Esophagus muscularis mucosa (tissue), 3 donors: ENCODE measurements around the gene HDGFL3.

Experiments
- POLR2A ChIP-seq: fragments of 450-650 bp; IDR thresholded peaks from one replicate; pipeline ENCODE4 v1.6.1; 2017; ENCODE audit warnings: antibody characterized with exemption, moderate library complexity, mild to moderate bottlenecking, low read depth
- POLR2AphosphoS5 ChIP-seq, 2 donors: sonication (generic); formaldehyde crosslinking; IDR thresholded peaks; one replicate each; pipeline ENCODE4 v1.6.1; 2017; ENCODE audit warnings: antibody characterized with exemption in 2 of 2
- TF ChIP-seq, protein P1 (sequence below), 3 experiments: fragments of 200-600 bp in 2 of 3; fragments of 450-650 bp in 1 of 3; sonication (generic) in 2 of 3; IDR thresholded peaks; one replicate each; pipeline ENCODE4 v1.5.1; 2017 to 2019; ENCODE audit warnings: antibody characterized with exemption in 3 of 3, mild to moderate bottlenecking in 2 of 3, moderate library complexity in 1 of 3

DNA sequence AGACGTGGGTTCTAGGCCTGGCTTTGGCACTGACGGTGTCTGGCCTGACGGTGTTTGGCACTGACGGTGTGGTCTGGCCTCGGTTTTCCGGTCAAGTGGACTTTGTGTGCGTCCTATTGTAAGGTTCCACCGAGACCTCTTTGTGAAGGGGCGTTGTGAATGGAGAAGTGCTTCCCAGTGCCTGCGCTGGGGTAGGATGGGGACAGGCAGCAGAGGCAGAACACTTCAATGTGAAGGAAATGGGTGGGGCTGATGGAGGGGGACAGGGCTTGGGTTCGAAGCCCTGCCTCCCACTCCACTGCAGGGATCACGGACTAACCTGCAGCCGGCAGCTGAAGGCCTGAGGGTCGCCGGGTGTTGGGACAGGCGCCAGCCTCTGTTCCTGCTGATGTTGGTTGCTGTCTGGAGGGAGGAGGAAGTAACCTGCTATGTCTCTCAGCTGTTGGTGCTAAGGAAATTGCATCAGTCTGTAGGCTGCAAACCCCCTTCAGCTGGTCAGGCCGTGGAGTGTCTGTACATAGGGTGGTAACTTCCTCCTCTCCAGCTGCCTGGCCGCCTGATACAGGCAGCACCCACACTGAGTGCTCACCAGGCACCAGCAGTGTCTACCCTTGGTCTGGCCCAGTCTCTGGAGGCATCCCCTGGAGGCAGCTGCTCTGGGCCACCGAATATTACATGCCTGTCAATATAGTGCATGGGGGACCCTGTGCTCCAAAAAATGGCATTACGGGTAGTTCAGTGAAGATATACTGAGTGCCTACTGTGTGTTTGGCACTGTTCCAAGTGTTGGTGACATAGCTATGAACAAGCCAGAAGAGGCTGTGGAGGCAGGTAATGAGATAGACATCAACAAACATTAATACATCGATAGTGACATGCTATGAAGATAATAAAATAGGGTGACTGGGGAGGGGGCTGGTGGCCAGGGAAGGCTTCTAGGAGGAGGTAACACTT lies 99.1 kb downstream of the HDGFL3 start:
- TF ChIP-seq, protein P1, sequence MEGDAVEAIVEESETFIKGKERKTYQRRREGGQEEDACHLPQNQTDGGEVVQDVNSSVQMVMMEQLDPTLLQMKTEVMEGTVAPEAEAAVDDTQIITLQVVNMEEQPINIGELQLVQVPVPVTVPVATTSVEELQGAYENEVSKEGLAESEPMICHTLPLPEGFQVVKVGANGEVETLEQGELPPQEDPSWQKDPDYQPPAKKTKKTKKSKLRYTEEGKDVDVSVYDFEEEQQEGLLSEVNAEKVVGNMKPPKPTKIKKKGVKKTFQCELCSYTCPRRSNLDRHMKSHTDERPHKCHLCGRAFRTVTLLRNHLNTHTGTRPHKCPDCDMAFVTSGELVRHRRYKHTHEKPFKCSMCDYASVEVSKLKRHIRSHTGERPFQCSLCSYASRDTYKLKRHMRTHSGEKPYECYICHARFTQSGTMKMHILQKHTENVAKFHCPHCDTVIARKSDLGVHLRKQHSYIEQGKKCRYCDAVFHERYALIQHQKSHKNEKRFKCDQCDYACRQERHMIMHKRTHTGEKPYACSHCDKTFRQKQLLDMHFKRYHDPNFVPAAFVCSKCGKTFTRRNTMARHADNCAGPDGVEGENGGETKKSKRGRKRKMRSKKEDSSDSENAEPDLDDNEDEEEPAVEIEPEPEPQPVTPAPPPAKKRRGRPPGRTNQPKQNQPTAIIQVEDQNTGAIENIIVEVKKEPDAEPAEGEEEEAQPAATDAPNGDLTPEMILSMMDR (IDR thresholded peaks at IDR 0.05), result no peak
- TF ChIP-seq POLR2AphosphoS5 (IDR thresholded peaks at IDR 0.05) (peak; percentile 36 to 65), POLR2A (no peak)
